ENCODE data around the gene FUT8. TPM values are rescaled to one million over a fixed set of nuclear protein-coding genes. Genes with fewer than 3 reads are reported as not detected.

Gene FUT8
- total RNA-seq, 4 donors from 2014 or later: 7.9 to 27.5 (median 12.8) TPM

DNA sequence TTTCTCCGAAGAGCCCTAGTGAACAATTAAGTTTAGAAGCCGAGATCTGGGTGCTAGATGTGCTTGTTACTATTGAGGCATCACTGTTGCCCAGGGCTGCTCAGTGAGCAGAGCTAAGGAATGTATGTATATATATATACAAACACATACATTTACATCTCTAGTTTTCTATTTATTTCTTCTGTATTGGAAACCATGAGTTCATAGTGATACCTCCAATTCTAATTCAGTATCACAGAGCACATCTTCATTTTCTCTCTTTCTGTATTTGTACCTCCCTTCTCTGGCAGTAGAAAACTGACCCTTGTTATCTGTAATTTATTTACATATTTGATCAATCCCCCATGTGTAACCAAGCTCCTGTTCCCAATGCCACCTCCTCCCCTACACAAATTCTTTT lies 40.7 kb upstream of the FUT8 start:
- no peaks in the 10 kb centered on the region for H3K36me3 ChIP-seq
- no peak overlapping the region for H3K27ac ChIP-seq
- no peaks in the 10 kb centered on the region for H3K9me3 ChIP-seq
- H3K4me3 ChIP-seq: no peak overlapping the region
- no peaks in the 10 kb centered on the region for H3K4me1 ChIP-seq
- no peaks in the 10 kb centered on the region for H3K27me3 ChIP-seq
- no peak for DNase-seq
- WGBS, 2 donors (ENCODE audit: low coverage in 1 of 2): 96 to 100% methylated on average over 1 to 2 of the region's 2 CpGs
- intact Hi-C loops (cut with DNase I; ENCODE audit: low total_unique reads): no loop called here
- in situ Hi-C loops (cut with MboI; ENCODE audit: low pct_ligation_motif_present in 1 of 4, low pct_unique_long_range_greater_than_20kb in 1 of 4, low sequenced_read_pairs in 3 of 4): no loop called here
- TF ChIP-seq EP300 (IDR thresholded peaks at IDR 0.05; ENCODE audit: low read depth) (no peak), POLR2A (IDR thresholded peaks at IDR 0.05) (no peak), POLR2AphosphoS5 (IDR thresholded peaks at IDR 0.05) (no peak)
- TF ChIP-seq, protein P1, sequence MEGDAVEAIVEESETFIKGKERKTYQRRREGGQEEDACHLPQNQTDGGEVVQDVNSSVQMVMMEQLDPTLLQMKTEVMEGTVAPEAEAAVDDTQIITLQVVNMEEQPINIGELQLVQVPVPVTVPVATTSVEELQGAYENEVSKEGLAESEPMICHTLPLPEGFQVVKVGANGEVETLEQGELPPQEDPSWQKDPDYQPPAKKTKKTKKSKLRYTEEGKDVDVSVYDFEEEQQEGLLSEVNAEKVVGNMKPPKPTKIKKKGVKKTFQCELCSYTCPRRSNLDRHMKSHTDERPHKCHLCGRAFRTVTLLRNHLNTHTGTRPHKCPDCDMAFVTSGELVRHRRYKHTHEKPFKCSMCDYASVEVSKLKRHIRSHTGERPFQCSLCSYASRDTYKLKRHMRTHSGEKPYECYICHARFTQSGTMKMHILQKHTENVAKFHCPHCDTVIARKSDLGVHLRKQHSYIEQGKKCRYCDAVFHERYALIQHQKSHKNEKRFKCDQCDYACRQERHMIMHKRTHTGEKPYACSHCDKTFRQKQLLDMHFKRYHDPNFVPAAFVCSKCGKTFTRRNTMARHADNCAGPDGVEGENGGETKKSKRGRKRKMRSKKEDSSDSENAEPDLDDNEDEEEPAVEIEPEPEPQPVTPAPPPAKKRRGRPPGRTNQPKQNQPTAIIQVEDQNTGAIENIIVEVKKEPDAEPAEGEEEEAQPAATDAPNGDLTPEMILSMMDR (IDR thresholded peaks at IDR 0.05): no peak

DNA sequence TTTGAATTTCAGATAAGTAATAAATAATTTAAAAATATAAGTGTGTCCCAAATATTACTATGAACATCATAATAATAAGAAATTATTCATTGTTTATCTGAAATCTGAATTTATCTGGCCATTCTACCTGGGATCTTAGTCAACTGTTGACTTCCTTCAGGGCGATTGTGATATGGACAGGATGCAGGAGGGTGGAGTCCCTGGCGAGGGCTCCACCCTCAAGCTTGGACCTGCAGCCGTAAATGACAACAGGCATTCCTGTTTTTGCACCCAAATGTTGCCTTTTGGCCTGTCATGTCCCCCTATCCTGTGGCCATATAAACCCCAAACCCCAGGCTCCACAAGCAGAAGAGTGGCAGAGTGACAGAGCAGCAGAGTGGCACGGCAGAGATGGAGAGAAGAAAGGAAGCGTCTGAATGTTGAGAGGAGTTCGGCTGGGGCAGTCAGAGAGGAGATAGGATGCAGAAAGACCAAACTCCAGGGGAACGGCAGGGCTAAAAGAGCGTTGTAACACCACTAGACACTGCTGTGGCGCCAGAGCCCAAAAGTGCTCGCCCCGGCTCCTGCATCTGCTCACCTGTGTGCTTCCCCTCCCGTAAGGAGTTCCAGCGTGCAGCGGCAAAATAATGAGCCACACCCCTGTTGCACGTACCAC lies 39.4 kb upstream of the FUT8 start:
- Histone ChIP-seq H3K27ac (no peak overlapping the region), H3K36me3 (no peaks in the 10 kb centered on the region), H3K4me1 (peaks cover 0 to 3% (median 0%) of the 10 kb centered on the region in 4 donors), H3K4me3 (no peak overlapping the region), H3K9me3 (no peaks in the 10 kb centered on the region), H3K27me3 (no peaks in the 10 kb centered on the region)
- in situ Hi-C loops (cut with MboI; ENCODE audit: low pct_ligation_motif_present in 1 of 4, low pct_unique_long_range_greater_than_20kb in 1 of 4, low sequenced_read_pairs in 3 of 4) (no loop called here), intact Hi-C loops (cut with DNase I; ENCODE audit: low total_unique reads) (no loop called here)
- DNase-seq: no peak
- TF ChIP-seq POLR2AphosphoS5 (IDR thresholded peaks at IDR 0.05) (no peak), POLR2A (IDR thresholded peaks at IDR 0.05) (no peak)
- TF ChIP-seq, protein P1 (IDR thresholded peaks at IDR 0.05): no peak
- WGBS, 2 donors (ENCODE audit: low coverage in 1 of 2): 51 to 73% methylated on average over 3 to 15 of the region's 15 CpGs

DNA sequence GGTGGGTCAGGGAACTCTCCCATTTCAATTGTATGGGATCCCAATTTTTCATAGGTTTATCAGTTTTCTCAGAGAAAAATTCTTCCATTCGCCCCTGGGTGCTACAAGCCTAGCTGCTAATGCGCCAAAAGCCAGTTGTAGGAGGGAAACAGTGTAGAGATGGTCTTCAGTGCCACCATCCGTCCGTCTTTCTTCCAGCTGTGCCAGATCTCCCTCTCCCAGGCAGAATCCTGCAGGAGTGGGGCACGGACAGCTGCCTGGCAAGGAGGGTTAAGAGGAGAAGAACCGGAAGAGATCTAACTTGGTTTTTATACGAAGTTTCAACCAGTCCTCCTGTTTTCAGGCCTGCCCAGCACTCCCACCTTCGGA lies 38.9 kb upstream of the FUT8 start:
- intact Hi-C loops (cut with DNase I; ENCODE audit: low total_unique reads) (no loop called here), in situ Hi-C loops (cut with MboI; ENCODE audit: low pct_ligation_motif_present in 1 of 4, low pct_unique_long_range_greater_than_20kb in 1 of 4, low sequenced_read_pairs in 3 of 4) (no loop called here)
- no peak for TF ChIP-seq EP300 (IDR thresholded peaks at IDR 0.05; ENCODE audit: low read depth)
- TF ChIP-seq, protein P1 (IDR thresholded peaks at IDR 0.05): peak in 1 of 5 experiments; percentile 13
- TF ChIP-seq POLR2A (IDR thresholded peaks at IDR 0.05): no peak
- DNase-seq: no peak
- H3K4me3 ChIP-seq: no peak overlapping the region
- H3K4me1 ChIP-seq: peaks cover 0 to 3% (median 0%) of the 10 kb centered on the region in 4 donors
- 82% methylated on average over 3 to 8 of the region's 8 CpGs for WGBS, 2 donors (ENCODE audit: low coverage in 1 of 2)
- H3K27ac ChIP-seq: no peak overlapping the region
- no peaks in the 10 kb centered on the region for H3K9me3 ChIP-seq
- no peaks in the 10 kb centered on the region for H3K36me3 ChIP-seq
- no peaks in the 10 kb centered on the region for H3K27me3 ChIP-seq

DNA sequence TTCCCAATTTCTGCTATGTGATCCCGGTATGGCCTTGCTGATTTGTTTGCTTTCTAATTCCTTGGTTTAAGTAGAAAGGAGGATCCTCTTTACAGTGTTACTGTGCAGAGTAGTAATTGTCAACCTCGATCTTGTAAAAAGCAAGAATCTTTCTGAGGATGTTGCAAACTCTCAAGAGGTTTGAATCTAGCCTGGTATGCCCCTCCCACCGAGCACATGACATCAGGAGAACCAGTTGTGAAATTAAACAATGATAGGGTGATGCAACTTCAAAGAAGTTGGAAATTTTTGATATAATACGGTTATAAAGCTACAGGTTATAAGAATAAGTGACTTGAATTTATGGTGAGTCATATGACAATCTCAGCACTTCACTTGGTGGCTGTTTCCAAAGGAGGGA lies 35.0 kb upstream of the FUT8 start:
- H3K9me3 ChIP-seq: no peaks in the 10 kb centered on the region
- in situ Hi-C loops (cut with MboI; ENCODE audit: low pct_ligation_motif_present in 1 of 4, low pct_unique_long_range_greater_than_20kb in 1 of 4, low sequenced_read_pairs in 3 of 4): loop anchor here in 1 of 4 donors (25.0 kb wide), 1 partner anchor 390 kb away; the partner anchor contains the start of gene FNTB
- H3K4me3 ChIP-seq: no peak overlapping the region
- intact Hi-C loops (cut with DNase I; ENCODE audit: low total_unique reads): no loop called here
- TF ChIP-seq POLR2A (IDR thresholded peaks at IDR 0.05) (no peak), EP300 (IDR thresholded peaks at IDR 0.05; ENCODE audit: low read depth) (no peak), POLR2AphosphoS5 (IDR thresholded peaks at IDR 0.05) (no peak)
- TF ChIP-seq, protein P1 (IDR thresholded peaks at IDR 0.05): no peak
- no peaks in the 10 kb centered on the region for H3K36me3 ChIP-seq
- no peak overlapping the region for H3K27ac ChIP-seq
- no peaks in the 10 kb centered on the region for H3K27me3 ChIP-seq
- WGBS, 2 donors (ENCODE audit: low coverage in 1 of 2): 57 to 71% methylated on average over 2 to 4 of the region's 4 CpGs
- no peak for DNase-seq
- H3K4me1 ChIP-seq: peaks cover 0 to 3% (median 0%) of the 10 kb centered on the region in 4 donors
